H1 (cell line): ENCODE data around the gene KAT8. TPM values are rescaled to one million over a fixed set of nuclear protein-coding genes. Genes with fewer than 3 reads are reported as not detected.

Source experiments
- BACH1 ChIP-seq: IDR thresholded peaks from 2 replicates; pipeline ENCODE4 v1.6.1; 2012; ENCODE audit warnings: low read length, improper control_type of control experiment
- CBX5 ChIP-seq: fragments of 300-800, 300-1000 bp; sonication (generic); IDR thresholded peaks from 2 replicates; pipeline ENCODE4 v1.7.1; 2016; ENCODE audit warnings: antibody characterized with exemption, low read length, low read depth
- CHD1 ChIP-seq: IDR thresholded peaks from 2 replicates; pipeline ENCODE4 v1.6.1; 2012; ENCODE audit warnings: low read depth, low read length, improper control_type of control experiment
- E2F6 ChIP-seq: IDR thresholded peaks from 2 replicates; pipeline ENCODE4 v1.6.1; 2012; ENCODE audit warnings: inconsistent platforms
- EGR1 ChIP-seq: IDR thresholded peaks from 2 replicates; pipeline ENCODE4 v1.6.1; 2011; ENCODE audit warnings: low read depth, low read length, borderline replicate concordance
- GABPA ChIP-seq: IDR thresholded peaks from 2 replicates; pipeline ENCODE4 v1.6.1; 2011; ENCODE audit warnings: mild to moderate bottlenecking, low read length, moderate library complexity, borderline replicate concordance; ENCODE audit not compliant: insufficient read depth
- GTF2F1 ChIP-seq: IDR thresholded peaks from 2 replicates; pipeline ENCODE4 v1.6.1; 2012; ENCODE audit warnings: low read depth, low read length, improper control_type of control experiment, borderline replicate concordance
- JUN ChIP-seq: IDR thresholded peaks from 2 replicates; pipeline ENCODE4 v1.6.1; 2011; ENCODE audit warnings: low read depth, mild to moderate bottlenecking, improper control_type of control experiment, low read length
- KDM1A ChIP-seq: fragments of 200-600, 300-600 bp; sonication (generic); IDR thresholded peaks from 2 replicates; pipeline ENCODE4 v1.7.1; 2016; ENCODE audit warnings: mild to moderate bottlenecking, low read length, borderline replicate concordance
- KDM5A ChIP-seq: fragments of 200-600 bp; IDR thresholded peaks from 2 replicates; pipeline ENCODE4 v1.7.1; 2012; ENCODE audit warnings: mild to moderate bottlenecking, low read length, inconsistent platforms, mixed read lengths
- PHF8 ChIP-seq: fragments of 200-600 bp; sonication (generic); conservative IDR thresholded peaks from 2 replicates; pipeline ENCODE4 v1.7.1; 2012; ENCODE audit warnings: low read depth, mild to moderate bottlenecking, inconsistent platforms, low read length, moderate library complexity
- POLR2A ChIP-seq, 2 experiments: IDR thresholded peaks; 1 replicate in 1 of 2; 2 replicates in 1 of 2; pipeline ENCODE4 v1.6.1; 2011; ENCODE audit warnings: low read depth in 2 of 2, low read length in 2 of 2, mild to moderate bottlenecking in 2 of 2; ENCODE audit errors: control extremely low read depth in 1 of 2
- POLR2AphosphoS5 ChIP-seq: IDR thresholded peaks from 2 replicates; pipeline ENCODE4 v1.6.1; 2011; ENCODE audit warnings: low read depth, low read length
- RNF2 ChIP-seq: fragments of 200-900, 300-1000 bp; sonication (generic); IDR thresholded peaks from 2 replicates; pipeline ENCODE4 v1.7.1; 2016; ENCODE audit warnings: borderline replicate concordance, low read depth, mild to moderate bottlenecking, antibody characterized with exemption, low read length; ENCODE audit not compliant: poor library complexity, severe bottlenecking; ENCODE audit errors: missing control alignments
- SAP30 ChIP-seq: fragments of 300-600 bp; sonication (generic); IDR thresholded peaks from 2 replicates; pipeline ENCODE4 v1.7.1; 2012; ENCODE audit warnings: low read length, moderate library complexity, mild to moderate bottlenecking, inconsistent platforms; ENCODE audit not compliant: insufficient read depth, insufficient replicate concordance
- SIN3A ChIP-seq, 2 experiments: IDR thresholded peaks in 1 of 2; conservative IDR thresholded peaks in 1 of 2; 2 replicates each; pipeline ENCODE4 v1.6.1; 2011 to 2012; ENCODE audit warnings: low read length in 2 of 2, improper control_type of control experiment in 1 of 2, low read depth in 1 of 2, mild to moderate bottlenecking in 1 of 2
- SP1 ChIP-seq: IDR thresholded peaks from 2 replicates; pipeline ENCODE4 v1.6.1; 2011; ENCODE audit warnings: low read depth, low read length
- SP2 ChIP-seq: IDR thresholded peaks from 2 replicates; pipeline ENCODE4 v1.6.1; 2012; ENCODE audit warnings: mild to moderate bottlenecking, low read length, inconsistent platforms
- SRF ChIP-seq: IDR thresholded peaks from 2 replicates; pipeline ENCODE4 v1.6.1; 2011; ENCODE audit warnings: mild to moderate bottlenecking, low read depth, low read length, moderate library complexity
- TAF7 ChIP-seq: optimal IDR thresholded peaks from 2 replicates; pipeline ENCODE3; 2011; ENCODE audit warnings: low read depth, mild to moderate bottlenecking, inconsistent platforms, low read length, moderate library complexity, borderline replicate concordance
- TBP ChIP-seq: IDR thresholded peaks from 2 replicates; pipeline ENCODE4 v1.6.1; 2011; ENCODE audit warnings: low read depth, low read length, improper control_type of control experiment
- YY1 ChIP-seq: IDR thresholded peaks from 2 replicates; pipeline ENCODE4 v1.6.1; 2011; ENCODE audit warnings: low read depth, mild to moderate bottlenecking, low read length
- polyA plus RNA-seq, 7 experiments: library from polyadenylated mRNA; depleted of rRNA in 3 of 7; stranded (reverse) in 5 of 7; unstranded in 2 of 7; fragments of >200 nt in 5 of 7; fragments of 200-250 nt in 2 of 7; gene quantifications; 1 replicate in 5 of 7; 2 replicates in 1 of 7; 4 replicates in 1 of 7; pipeline versions ENCODE4 v1.2.1 to v1.2.3, GENCODE V29; 2011 to 2013; ENCODE audit warnings: missing spikeins in 2 of 7, mixed read lengths in 2 of 7
- total RNA-seq: library from RNA; stranded (reverse); fragmentation: NEBNext Ultra II Directional; extraction: Animal tissue kit (Norgen Biotek cat#: 25700); gene quantifications from 2 replicates; pipeline ENCODE4 v1.2.1, GENCODE V29; 2021
- TF ChIP-seq, protein P1 (sequence below): IDR thresholded peaks from 2 replicates; pipeline ENCODE4 v1.6.1; 2012; ENCODE audit warnings: inconsistent platforms

KAT8 gene
- total and polyA plus RNA-seq, 2 of the 8 experiments (the other 6 are each of a cell fraction or from before 2014, with no cell fraction given) = 52.6 to 61.6 TPM

DNA sequence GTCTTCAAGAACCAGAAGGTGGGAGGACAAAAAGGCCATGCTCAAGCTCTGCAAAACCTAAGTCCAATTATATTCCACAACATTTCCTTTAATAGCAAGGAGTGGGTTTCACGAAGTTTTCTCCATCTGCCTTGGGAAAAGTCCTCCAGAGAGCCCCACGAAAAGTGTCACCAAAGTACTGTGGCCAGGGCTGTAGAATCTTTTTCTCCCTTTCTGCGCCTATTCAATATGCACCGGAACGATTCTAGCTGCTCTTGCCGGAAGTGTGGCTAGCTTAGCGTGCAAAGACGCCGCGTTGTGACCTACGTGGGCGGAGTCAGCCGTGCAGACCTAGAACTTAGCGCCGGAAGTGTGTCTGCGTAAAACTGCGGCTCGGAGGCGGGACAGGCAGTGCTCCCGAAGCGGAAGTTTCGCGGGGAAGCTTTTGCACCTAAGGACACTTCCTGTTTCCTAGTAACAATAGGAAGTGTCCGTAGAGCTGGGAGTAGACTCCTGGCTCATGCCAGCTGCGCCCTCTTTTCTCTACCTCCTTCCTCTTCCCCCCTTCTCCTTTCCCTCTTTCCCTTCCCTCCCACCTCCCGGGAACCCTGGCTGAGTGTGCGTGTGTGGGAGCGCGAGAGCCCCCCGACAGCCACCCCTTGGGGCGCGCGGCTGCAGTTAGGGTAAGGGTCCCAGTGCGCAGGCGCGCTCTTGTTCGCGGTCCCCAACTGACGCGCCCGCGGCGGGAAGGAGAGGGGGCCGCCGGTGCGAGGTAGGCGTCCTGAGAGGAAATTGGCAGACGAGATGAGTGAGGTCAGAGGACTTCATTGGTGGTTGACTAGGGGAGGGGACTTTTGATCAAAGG lies 43.3 kb upstream of the KAT8 start, which contains the start of the genes ZNF646 and ZNF668 (continued):
- TF ChIP-seq POLR2A (IDR thresholded peaks at IDR 0.05; ENCODE audit: control extremely low read depth in 1 of 2, low read depth in 2 of 2, low read length in 2 of 2) (peak; percentile 72 to 92), JUN (no peak), SP2 (no peak), KDM1A (no peak), EGR1 (peak; percentile 94), BACH1 (no peak), CBX5 (no peak), TAF7 (peak; percentile 61), E2F6 (no peak), TBP (peak; percentile 81), SAP30 (peak; percentile 84), SP1 (peak; percentile 88), YY1 (0 out of 2 replicates have a peak, but pooled peaks have one; percentile 2), SIN3A (conservative IDR thresholded peaks at IDR 0.05 in 1 of 2, IDR thresholded peaks at IDR 0.05 in 1 of 2; ENCODE audit: low read depth in 1 of 2, low read length in 2 of 2) (peak in 1 of 2 experiments; percentile 82; a peak in 3 of 4 replicates), RNF2 (no peak), KDM5A (0 out of 2 replicates have a peak, but pooled peaks have one; percentile 61), GTF2F1 (peak; percentile 87), POLR2AphosphoS5 (peak; percentile 53), CHD1 (no peak), PHF8 (peak; percentile 96), SRF (0 out of 2 replicates have a peak, but pooled peaks have one; percentile 8), GABPA (peak; percentile 100)
- TF ChIP-seq, protein P1, sequence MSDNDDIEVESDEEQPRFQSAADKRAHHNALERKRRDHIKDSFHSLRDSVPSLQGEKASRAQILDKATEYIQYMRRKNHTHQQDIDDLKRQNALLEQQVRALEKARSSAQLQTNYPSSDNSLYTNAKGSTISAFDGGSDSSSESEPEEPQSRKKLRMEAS = peak; percentile 31; the same call in 1 of the 2 replicates
